DMS79 treated with DMSO at 0.1 percent for 48 hours (cell line): ENCODE measurements around the gene ACER1.
"Not testable (repeated sequence)": the region's sequence is repeated elsewhere in the genome, so short reads cannot be mapped to it uniquely, and the experiment has no call there.

Source experiments
- DNase-seq: peaks from one replicate; lab custom pipeline; 2025; lab: John Stamatoyannopoulos, UW

ACER1 gene

GRCh38 chr19:6287269-6287885, 46.0 kb downstream of the ACER1 start:
- DNase-seq: no peak

GRCh38 chr19:6286676-6287075, 46.7 kb downstream of the ACER1 start:
- DNase-seq: no peak

- DNase-seq: not testable (repeated sequence)
Observed at GRCh38 chr19:6282393-6282792, 51.0 kb downstream of the ACER1 start.

- DNase-seq: peak; percentile 80
Observed at GRCh38 chr19:6279931-6280591, 53.4 kb downstream of the ACER1 start, which contains the start of gene MLLT1. MLLT1 (minus strand) TSS chr19:6279975; CDS start chr19:6279784, 191 bp downstream.

- no peak for DNase-seq
Observed at GRCh38 chr19:6279620-6279930, 53.8 kb downstream of the ACER1 start.

- no peak for DNase-seq
Observed at GRCh38 chr19:6278740-6279619, 54.4 kb downstream of the ACER1 start.

- no peak for DNase-seq
Observed at GRCh38 chr19:6278051-6278450, 55.4 kb downstream of the ACER1 start.

- no peak for DNase-seq
Observed at GRCh38 chr19:6276447-6276846, 57.0 kb downstream of the ACER1 start.

- no peak for DNase-seq
Observed at GRCh38 chr19:6275170-6275744, 58.2 kb downstream of the ACER1 start.

GRCh38 chr19:6274756-6275155, 58.7 kb downstream of the ACER1 start:
- DNase-seq: no peak

- DNase-seq: no peak
Observed at GRCh38 chr19:6273701-6274601, 59.5 kb downstream of the ACER1 start.

- DNase-seq: no peak
Observed at GRCh38 chr19:6272913-6273600, 60.4 kb downstream of the ACER1 start.

GRCh38 chr19:6272411-6272791, 61.0 kb downstream of the ACER1 start:
- no peak for DNase-seq

GRCh38 chr19:6271721-6272410, 61.5 kb downstream of the ACER1 start:
- peak; percentile 70 for DNase-seq

GRCh38 chr19:6271251-6271650, 62.2 kb downstream of the ACER1 start:
- no peak for DNase-seq

GRCh38 chr19:6270822-6271221, 62.6 kb downstream of the ACER1 start:
- no peak for DNase-seq

GRCh38 chr19:6270076-6270745, 63.2 kb downstream of the ACER1 start:
- DNase-seq: no peak

GRCh38 chr19:6269101-6269886, 64.1 kb downstream of the ACER1 start:
- no peak for DNase-seq

GRCh38 chr19:6268382-6268771, 65.0 kb downstream of the ACER1 start:
- DNase-seq: no peak
